ENCODE measurements around the gene PPM1F.

PPM1F gene

DNA sequence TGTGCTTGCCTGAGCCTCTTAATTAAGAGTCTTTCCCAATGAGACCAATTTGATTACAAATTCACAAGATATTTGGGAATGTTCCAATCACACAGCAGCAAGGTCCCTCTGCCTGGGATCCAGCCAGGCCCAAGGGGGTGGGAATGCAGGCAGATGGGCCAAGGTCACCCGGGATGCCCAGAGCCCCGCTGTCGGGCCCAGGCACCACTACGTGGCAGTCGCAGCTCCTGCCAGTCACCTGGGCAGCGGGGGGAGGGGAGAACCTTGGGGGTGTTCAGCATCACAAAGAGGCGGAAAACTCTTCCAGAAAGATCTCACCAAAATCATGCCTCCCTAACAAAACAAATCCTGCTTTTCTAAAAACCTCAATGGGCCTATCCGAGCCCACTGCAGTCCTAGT is 30.9 kb downstream of the PPM1F start:
- TF ChIP-seq, protein P1, sequence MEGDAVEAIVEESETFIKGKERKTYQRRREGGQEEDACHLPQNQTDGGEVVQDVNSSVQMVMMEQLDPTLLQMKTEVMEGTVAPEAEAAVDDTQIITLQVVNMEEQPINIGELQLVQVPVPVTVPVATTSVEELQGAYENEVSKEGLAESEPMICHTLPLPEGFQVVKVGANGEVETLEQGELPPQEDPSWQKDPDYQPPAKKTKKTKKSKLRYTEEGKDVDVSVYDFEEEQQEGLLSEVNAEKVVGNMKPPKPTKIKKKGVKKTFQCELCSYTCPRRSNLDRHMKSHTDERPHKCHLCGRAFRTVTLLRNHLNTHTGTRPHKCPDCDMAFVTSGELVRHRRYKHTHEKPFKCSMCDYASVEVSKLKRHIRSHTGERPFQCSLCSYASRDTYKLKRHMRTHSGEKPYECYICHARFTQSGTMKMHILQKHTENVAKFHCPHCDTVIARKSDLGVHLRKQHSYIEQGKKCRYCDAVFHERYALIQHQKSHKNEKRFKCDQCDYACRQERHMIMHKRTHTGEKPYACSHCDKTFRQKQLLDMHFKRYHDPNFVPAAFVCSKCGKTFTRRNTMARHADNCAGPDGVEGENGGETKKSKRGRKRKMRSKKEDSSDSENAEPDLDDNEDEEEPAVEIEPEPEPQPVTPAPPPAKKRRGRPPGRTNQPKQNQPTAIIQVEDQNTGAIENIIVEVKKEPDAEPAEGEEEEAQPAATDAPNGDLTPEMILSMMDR (IDR thresholded peaks at IDR 0.05; ENCODE audit: low read depth, low read length) = no peak
- TF ChIP-seq EZH2phosphoT487 (IDR thresholded peaks at IDR 0.05; ENCODE audit: low read depth) = no peak
- H2AFZ ChIP-seq (ENCODE audit: low read depth, low read length) = no peak overlapping the region
- H3K27me3 ChIP-seq (ENCODE audit: low read depth, low read length) = 0 out of 2 replicates have a peak, but pooled peaks cover 3% of the 10 kb centered on the region
- H3K4me2 ChIP-seq (ENCODE audit: low read length) = no peak overlapping the region
- H3K27ac ChIP-seq (ENCODE audit: low read length) = no peak overlapping the region
- no peaks in the 10 kb centered on the region for H4K20me1 ChIP-seq (ENCODE audit: insufficient read depth, low read length)
- H3K9me3 ChIP-seq (ENCODE audit: insufficient read depth, low read length) = no peaks in the 10 kb centered on the region
- H3K4me3 ChIP-seq (ENCODE audit: low read length) = no peak overlapping the region
- no peaks in the 10 kb centered on the region for H3K79me2 ChIP-seq (ENCODE audit: low read length)
- H3K4me1 ChIP-seq (ENCODE audit: low read length) = no peaks in the 10 kb centered on the region
- H3K36me3 ChIP-seq (replicated peaks; ENCODE audit: low read depth, low read length) = no peaks in the 10 kb centered on the region
- no peak overlapping the region for H3K9ac ChIP-seq (ENCODE audit: low read length)

DNA sequence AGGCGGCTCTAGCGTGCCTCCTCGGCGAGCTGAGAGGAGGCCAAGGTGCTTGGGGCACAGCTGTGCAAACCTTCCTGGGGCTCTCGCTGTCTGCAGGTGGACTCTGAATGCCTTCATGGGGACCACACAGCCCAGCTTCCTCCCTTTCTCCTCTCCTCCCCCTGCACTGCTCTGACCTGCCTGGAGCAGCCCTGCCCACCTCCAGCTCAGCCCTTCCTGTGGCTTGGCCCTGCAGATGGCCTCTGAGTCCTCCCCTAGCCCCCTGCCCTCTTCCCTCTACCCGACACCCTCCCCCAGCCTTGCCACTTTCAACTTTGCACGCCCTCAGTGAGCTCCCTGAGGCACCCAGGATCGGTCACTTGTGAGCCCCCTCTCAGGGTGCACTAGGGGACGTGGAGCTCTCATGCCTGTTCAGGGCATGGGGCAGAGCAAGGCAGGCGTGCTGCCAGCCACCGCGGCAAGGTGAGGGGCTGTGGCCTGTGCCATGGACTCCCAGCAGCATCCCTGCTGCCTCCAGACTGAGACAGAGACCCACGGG is 31.4 kb downstream of the PPM1F start:
- H3K4me2 ChIP-seq (ENCODE audit: low read length) = no peak overlapping the region
- TF ChIP-seq, protein P1 (IDR thresholded peaks at IDR 0.05; ENCODE audit: low read depth, low read length) = no peak
- TF ChIP-seq EZH2phosphoT487 (IDR thresholded peaks at IDR 0.05; ENCODE audit: low read depth) = no peak
- no peak overlapping the region for H2AFZ ChIP-seq (ENCODE audit: low read depth, low read length)
- H3K27me3 ChIP-seq (ENCODE audit: low read depth, low read length) = 0 out of 2 replicates have a peak, but pooled peaks cover 3% of the 10 kb centered on the region
- no peaks in the 10 kb centered on the region for H3K9me3 ChIP-seq (ENCODE audit: insufficient read depth, low read length)
- H3K79me2 ChIP-seq (ENCODE audit: low read length) = no peaks in the 10 kb centered on the region
- no peak overlapping the region for H3K4me3 ChIP-seq (ENCODE audit: low read length)
- H4K20me1 ChIP-seq (ENCODE audit: insufficient read depth, low read length) = no peaks in the 10 kb centered on the region
- H3K27ac ChIP-seq (ENCODE audit: low read length) = no peak overlapping the region
- no peaks in the 10 kb centered on the region for H3K36me3 ChIP-seq (replicated peaks; ENCODE audit: low read depth, low read length)
- no peak overlapping the region for H3K9ac ChIP-seq (ENCODE audit: low read length)
- no peaks in the 10 kb centered on the region for H3K4me1 ChIP-seq (ENCODE audit: low read length)

DNA sequence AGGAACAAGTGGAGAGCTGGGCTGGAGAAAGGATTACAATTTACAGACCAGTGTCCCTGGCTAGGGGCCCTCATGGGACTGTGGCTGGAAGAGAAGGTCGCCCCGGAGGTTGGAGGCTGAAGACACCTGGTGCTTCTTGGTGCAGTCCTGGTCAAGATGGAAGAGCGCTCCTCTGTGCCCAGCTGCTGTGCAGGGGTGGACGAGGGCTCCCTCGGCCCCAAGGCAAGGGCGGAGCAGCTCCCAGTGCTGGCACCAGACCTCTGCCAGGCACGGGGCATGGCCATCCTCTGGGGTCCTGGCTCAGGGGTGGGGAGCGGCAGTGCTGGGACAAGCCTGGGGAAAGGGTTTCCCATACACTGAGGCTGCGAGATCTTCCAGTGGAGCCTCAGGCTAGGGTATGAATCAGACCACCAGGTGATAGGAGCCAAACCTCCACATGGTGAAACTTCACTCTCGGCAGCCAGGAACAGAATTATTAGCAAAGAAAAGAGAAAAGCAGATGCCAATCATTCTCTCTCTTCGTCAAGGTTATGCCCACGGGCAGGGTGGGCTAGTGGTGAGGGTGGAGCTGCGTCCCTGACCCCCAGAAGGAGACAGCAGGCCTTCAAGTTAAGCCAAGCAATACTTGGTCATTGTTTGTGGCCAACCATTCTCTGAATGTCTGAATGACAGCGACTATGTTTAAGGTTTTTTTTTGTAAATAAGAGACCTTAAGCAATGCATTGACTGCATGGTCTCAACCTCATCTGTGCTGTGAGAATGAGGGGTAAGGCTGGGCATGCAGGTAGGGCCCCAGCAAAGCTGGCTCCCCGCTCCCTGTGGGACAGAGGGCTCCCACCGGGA is 32.1 kb downstream of the PPM1F start:
- Histone ChIP-seq H3K27ac (ENCODE audit: low read length) (no peak overlapping the region), H3K9me3 (ENCODE audit: insufficient read depth, low read length) (no peaks in the 10 kb centered on the region), H3K36me3 (replicated peaks; ENCODE audit: low read depth, low read length) (no peaks in the 10 kb centered on the region), H3K4me2 (ENCODE audit: low read length) (no peak overlapping the region), H3K9ac (ENCODE audit: low read length) (no peak overlapping the region), H2AFZ (ENCODE audit: low read depth, low read length) (no peak overlapping the region), H3K27me3 (ENCODE audit: low read depth, low read length) (0 out of 2 replicates have a peak, but pooled peaks cover 3% of the 10 kb centered on the region), H3K79me2 (ENCODE audit: low read length) (no peaks in the 10 kb centered on the region), H3K4me1 (ENCODE audit: low read length) (no peaks in the 10 kb centered on the region), H3K4me3 (ENCODE audit: low read length) (no peak overlapping the region), H4K20me1 (ENCODE audit: insufficient read depth, low read length) (no peaks in the 10 kb centered on the region)
- TF ChIP-seq EZH2phosphoT487 (IDR thresholded peaks at IDR 0.05; ENCODE audit: low read depth) = no peak
- TF ChIP-seq, protein P1 (IDR thresholded peaks at IDR 0.05; ENCODE audit: low read depth, low read length) = no peak

DNA sequence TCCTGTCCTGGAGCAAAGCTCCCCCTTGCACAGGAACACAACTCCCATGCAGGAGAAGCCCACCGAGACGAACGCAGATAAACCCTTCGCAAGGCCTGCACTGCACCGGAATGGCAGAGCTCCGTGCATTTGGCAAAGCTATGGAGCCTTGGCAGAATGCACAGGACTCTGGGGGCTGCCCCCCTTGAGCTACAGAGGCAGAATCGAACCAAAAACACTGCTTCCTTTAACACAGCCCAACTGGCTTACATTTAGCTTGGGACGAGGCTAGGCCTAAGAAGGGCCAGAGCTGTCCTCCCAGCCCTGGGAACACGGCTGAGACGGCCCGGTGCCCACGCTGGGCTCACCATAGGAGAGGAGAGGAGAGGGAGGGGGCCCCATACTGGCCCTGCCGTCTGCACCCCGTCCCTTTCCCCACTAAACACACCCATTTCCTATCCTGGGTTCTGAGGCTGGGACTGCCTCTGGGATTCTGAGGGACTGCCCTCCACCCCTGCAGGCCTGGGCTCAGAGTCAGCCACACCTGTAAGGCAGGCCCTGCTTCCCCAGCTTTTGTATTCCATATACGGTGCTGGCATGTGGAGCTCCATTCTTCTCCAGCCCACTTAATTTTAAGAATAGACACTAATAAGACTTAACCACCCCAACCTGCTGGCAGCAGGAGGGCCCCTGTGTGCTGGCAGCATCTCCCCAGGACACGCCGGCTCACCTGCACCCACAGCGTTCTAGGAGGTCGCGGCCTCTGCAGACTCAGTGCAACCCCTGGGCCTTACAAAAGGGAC is 32.9 kb downstream of the PPM1F start:
- Histone ChIP-seq H3K36me3 (replicated peaks; ENCODE audit: low read depth, low read length) (no peaks in the 10 kb centered on the region), H3K9ac (ENCODE audit: low read length) (no peak overlapping the region), H3K27ac (ENCODE audit: low read length) (no peak overlapping the region), H3K9me3 (ENCODE audit: insufficient read depth, low read length) (no peaks in the 10 kb centered on the region), H4K20me1 (ENCODE audit: insufficient read depth, low read length) (no peaks in the 10 kb centered on the region), H3K4me1 (ENCODE audit: low read length) (no peaks in the 10 kb centered on the region), H2AFZ (ENCODE audit: low read depth, low read length) (no peak overlapping the region), H3K4me3 (ENCODE audit: low read length) (no peak overlapping the region), H3K27me3 (ENCODE audit: low read depth, low read length) (0 out of 2 replicates have a peak, but pooled peaks cover 3% of the 10 kb centered on the region), H3K79me2 (ENCODE audit: low read length) (no peaks in the 10 kb centered on the region), H3K4me2 (ENCODE audit: low read length) (no peak overlapping the region)
- no peak for TF ChIP-seq EZH2phosphoT487 (IDR thresholded peaks at IDR 0.05; ENCODE audit: low read depth)
- TF ChIP-seq, protein P1 (IDR thresholded peaks at IDR 0.05; ENCODE audit: low read depth, low read length) = no peak

Measured in OCI-LY3 (cell line).